ENCODE measurements around the gene ENTREP1.
"Not testable (repeated sequence)": the region's sequence is repeated elsewhere in the genome, so short reads cannot be mapped to it uniquely, and the experiment has no call there.

Gene ENTREP1

GRCh38 chr9:69392826-69393225, 67.8 kb downstream of the ENTREP1 start:
- H3K27ac ChIP-seq = no peak overlapping the region

GRCh38 chr9:69393425-69393824, 68.4 kb downstream of the ENTREP1 start:
- TF ChIP-seq CTCF (conservative IDR thresholded peaks at IDR 0.05) (no peak), ZFX (IDR thresholded peaks at IDR 0.05) (no peak)
- no peak overlapping the region for H3K27ac ChIP-seq

More at GRCh38 chr9:69392826-69393225, 67.8 kb downstream of the ENTREP1 start:
- TF ChIP-seq CTCF (conservative IDR thresholded peaks at IDR 0.05) = no peak
- TF ChIP-seq ZFX (IDR thresholded peaks at IDR 0.05) = no peak

- H3K27ac ChIP-seq = no peak overlapping the region
- no peak for TF ChIP-seq CTCF (conservative IDR thresholded peaks at IDR 0.05)
- no peak for TF ChIP-seq ZFX (IDR thresholded peaks at IDR 0.05)
Measured at GRCh38 chr9:69395718-69396117, 70.7 kb downstream of the ENTREP1 start.

GRCh38 chr9:69396759-69397158, 71.7 kb downstream of the ENTREP1 start:
- TF ChIP-seq ZFX (IDR thresholded peaks at IDR 0.05) = no peak
- TF ChIP-seq CTCF (conservative IDR thresholded peaks at IDR 0.05) = no peak
- no peak overlapping the region for H3K27ac ChIP-seq

GRCh38 chr9:69397384-69398214, 72.6 kb downstream of the ENTREP1 start:
- TF ChIP-seq CTCF (conservative IDR thresholded peaks at IDR 0.05) = no peak
- TF ChIP-seq ZFX (IDR thresholded peaks at IDR 0.05) = no peak
- H3K27ac ChIP-seq = no peak overlapping the region

- H3K27ac ChIP-seq = no peak overlapping the region
- TF ChIP-seq ZFX (IDR thresholded peaks at IDR 0.05) (no peak), CTCF (conservative IDR thresholded peaks at IDR 0.05) (no peak)
Measured at GRCh38 chr9:69400470-69400869, 75.5 kb downstream of the ENTREP1 start.

- H3K27ac ChIP-seq = not testable (repeated sequence)
Measured at GRCh38 chr9:69409936-69410335, 84.9 kb downstream of the ENTREP1 start.

GRCh38 chr9:69411246-69411645, 86.2 kb downstream of the ENTREP1 start:
- H3K27ac ChIP-seq = no peak overlapping the region
- TF ChIP-seq CTCF (conservative IDR thresholded peaks at IDR 0.05) (no peak), ZFX (IDR thresholded peaks at IDR 0.05) (no peak)

Measured in C4-2B (cell line).